ENCODE measurements around the gene POU4F1. TPM values are rescaled to one million over a fixed set of nuclear protein-coding genes. Genes with fewer than 3 reads are reported as not detected.

The POU4F1 gene
- total RNA-seq, 6 experiments from 2014 or later = 0.07 to 0.25 (median 0.19) TPM; not detected in 3

DNA sequence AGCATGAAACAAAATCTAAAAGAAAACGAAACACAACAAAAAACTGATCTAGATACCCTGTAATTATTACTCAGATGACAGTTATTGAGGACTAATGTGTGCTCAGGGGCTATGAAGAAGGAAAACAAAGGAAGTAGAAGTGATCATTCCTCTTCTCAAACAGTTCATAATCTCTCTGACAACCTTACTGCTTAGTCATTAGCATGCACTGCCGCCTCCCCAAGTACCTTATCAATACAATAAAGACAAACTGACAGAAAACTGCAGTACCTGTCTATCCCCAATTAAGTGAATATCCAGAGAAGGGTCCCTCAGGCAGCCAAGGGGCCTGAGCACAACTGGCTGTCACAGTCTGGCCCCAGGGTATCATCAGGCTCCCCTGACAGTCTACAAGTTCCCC lies 22.0 kb upstream of the POU4F1 start:
- ATAC-seq (no peak), DNase-seq (no peak)
- intact Hi-C loops (cut with DNase I) = no loop called here
- H3K4me1 ChIP-seq = no peaks in the 10 kb centered on the region
- H3K4me3 ChIP-seq = no peak overlapping the region
- 82% methylated on average over 2 of the region's 2 CpGs for WGBS (ENCODE audit: insufficient coverage, low coverage, low lambda C conversion rate, missing lambda C conversion rate)
- no peaks in the 10 kb centered on the region for H3K27me3 ChIP-seq
- peaks cover 0 to 12% (median 0%) of the 10 kb centered on the region in 4 donors for H3K36me3 ChIP-seq
- H3K9me3 ChIP-seq = no peaks in the 10 kb centered on the region
- TF ChIP-seq POLR2A (IDR thresholded peaks at IDR 0.05) (no peak), CTCF (IDR thresholded peaks at IDR 0.05) (no peak)
- H3K27ac ChIP-seq = no peak overlapping the region

GRCh38 chr13:78623132-78623531 lies 19.8 kb upstream of the POU4F1 start:
- H3K36me3 ChIP-seq = peaks cover 0 to 12% (median 0%) of the 10 kb centered on the region in 4 donors
- ATAC-seq (no peak), DNase-seq (no peak)
- H3K4me1 ChIP-seq = no peaks in the 10 kb centered on the region
- no peak overlapping the region for H3K27ac ChIP-seq
- 96% methylated on average over 3 of the region's 3 CpGs for WGBS (ENCODE audit: insufficient coverage, low coverage, low lambda C conversion rate, missing lambda C conversion rate)
- intact Hi-C loops (cut with DNase I) = no loop called here
- no peaks in the 10 kb centered on the region for H3K9me3 ChIP-seq
- no peak for TF ChIP-seq POLR2A (IDR thresholded peaks at IDR 0.05)
- TF ChIP-seq CTCF (IDR thresholded peaks at IDR 0.05) = no peak
- no peak overlapping the region for H3K4me3 ChIP-seq
- no peaks in the 10 kb centered on the region for H3K27me3 ChIP-seq

GRCh38 chr13:78620936-78621470 lies 17.7 kb upstream of the POU4F1 start:
- no peaks in the 10 kb centered on the region for H3K9me3 ChIP-seq
- ATAC-seq = no peak
- peaks cover 0 to 20% (median 5%) of the 10 kb centered on the region in 4 donors for H3K36me3 ChIP-seq
- H3K4me1 ChIP-seq = no peaks in the 10 kb centered on the region
- H3K4me3 ChIP-seq = no peak overlapping the region
- no peaks in the 10 kb centered on the region for H3K27me3 ChIP-seq
- intact Hi-C loops (cut with DNase I) = no loop called here
- WGBS (ENCODE audit: insufficient coverage, low coverage, low lambda C conversion rate, missing lambda C conversion rate) = 90% methylated on average over 1 of the region's 2 CpGs
- no peak overlapping the region for H3K27ac ChIP-seq
- DNase-seq = no peak
- TF ChIP-seq POLR2A (IDR thresholded peaks at IDR 0.05) (no peak), CTCF (IDR thresholded peaks at IDR 0.05) (no peak)

- ATAC-seq (no peak), DNase-seq (no peak)
- Histone ChIP-seq H3K9me3 (no peaks in the 10 kb centered on the region), H3K36me3 (peaks cover 0 to 15% (median 5%) of the 10 kb centered on the region in 4 donors), H3K4me1 (no peaks in the 10 kb centered on the region), H3K27ac (no peak overlapping the region), H3K4me3 (no peak overlapping the region), H3K27me3 (no peaks in the 10 kb centered on the region)
- intact Hi-C loops (cut with DNase I) = no loop called here
- WGBS (ENCODE audit: insufficient coverage, low coverage, low lambda C conversion rate, missing lambda C conversion rate) = 100% methylated on average over 1 of the region's 1 CpG
- no peak for TF ChIP-seq CTCF (IDR thresholded peaks at IDR 0.05)
- no peak for TF ChIP-seq POLR2A (IDR thresholded peaks at IDR 0.05)
Measured at GRCh38 chr13:78618411-78618810, 15.1 kb upstream of the POU4F1 start.

Measured in right lobe of liver (tissue), 6 donors.